DMS 273 (cell line): ENCODE data around the gene VSIG10L.
A peak's percentile ranks its signal among the peaks of the same experiment; 100 is the strongest.

Experiments used
- DNase-seq: peaks from one replicate; lab custom pipeline; 2025; ENCODE audit not compliant: unreplicated experiment; lab: John Stamatoyannopoulos, UW

Gene VSIG10L

GRCh38 chr19:51341976-51342580 is at the start of gene VSIG10L:
TSS of gene VSIG10L (minus strand) at chr19:51342139. CDS start at chr19:51342124, 15 bp downstream.
- DNase-seq = no peak

GRCh38 chr19:51391073-51391611 is 49.2 kb upstream of the VSIG10L start:
- DNase-seq = no peak

- DNase-seq = no peak
Measured at GRCh38 chr19:51389143-51389542, 47.2 kb upstream of the VSIG10L start.

- no peak for DNase-seq
Measured at GRCh38 chr19:51387924-51388389, 46.0 kb upstream of the VSIG10L start, which contains the start of gene LIM2. TSS of gene LIM2 (minus strand) at chr19:51387974. CDS start at chr19:51387443, 531 bp downstream.

- DNase-seq = no peak
Measured at GRCh38 chr19:51386882-51387520, 45.1 kb upstream of the VSIG10L start.

GRCh38 chr19:51382004-51382403 is 40.1 kb upstream of the VSIG10L start:
- no peak for DNase-seq

GRCh38 chr19:51380379-51380778 is 38.4 kb upstream of the VSIG10L start:
- DNase-seq = no peak

- DNase-seq = no peak
Measured at GRCh38 chr19:51377422-51377821, 35.5 kb upstream of the VSIG10L start.

- DNase-seq = no peak
Measured at GRCh38 chr19:51375504-51376221, 33.7 kb upstream of the VSIG10L start.

- no peak for DNase-seq
Measured at GRCh38 chr19:51372649-51373504, 30.9 kb upstream of the VSIG10L start, which contains the start of gene NKG7. TSS of gene NKG7 (minus strand) at chr19:51372654. CDS start at chr19:51372535, 119 bp downstream.

GRCh38 chr19:51372021-51372648 is 30.2 kb upstream of the VSIG10L start:
- DNase-seq = no peak

- DNase-seq = no peak
Measured at GRCh38 chr19:51371186-51371690, 29.3 kb upstream of the VSIG10L start.

- DNase-seq = no peak
Measured at GRCh38 chr19:51370230-51370629, 28.3 kb upstream of the VSIG10L start.

GRCh38 chr19:51368366-51369282 is 26.7 kb upstream of the VSIG10L start, which contains the start of gene CLDND2:
TSS of gene CLDND2 (minus strand) at chr19:51369003. CDS start at chr19:51368577, 426 bp downstream.
- no peak for DNase-seq

GRCh38 chr19:51367565-51368365 is 25.8 kb upstream of the VSIG10L start:
- DNase-seq = peak; percentile 99

- DNase-seq = no peak
Measured at GRCh38 chr19:51367255-51367564, 25.3 kb upstream of the VSIG10L start.

- peak; percentile 99 for DNase-seq
Measured at GRCh38 chr19:51366389-51367254, 24.7 kb upstream of the VSIG10L start.
